ENCODE measurements around the gene KLF15. TPM values are rescaled to one million over a fixed set of nuclear protein-coding genes. Genes with fewer than 3 reads are reported as not detected.

KLF15 gene
- total and polyA plus RNA-seq, 2 of the 8 experiments (the other 6 are each of a cell fraction or from before 2014, with no cell fraction given) = 15.7 to 19.5 TPM

DNA sequence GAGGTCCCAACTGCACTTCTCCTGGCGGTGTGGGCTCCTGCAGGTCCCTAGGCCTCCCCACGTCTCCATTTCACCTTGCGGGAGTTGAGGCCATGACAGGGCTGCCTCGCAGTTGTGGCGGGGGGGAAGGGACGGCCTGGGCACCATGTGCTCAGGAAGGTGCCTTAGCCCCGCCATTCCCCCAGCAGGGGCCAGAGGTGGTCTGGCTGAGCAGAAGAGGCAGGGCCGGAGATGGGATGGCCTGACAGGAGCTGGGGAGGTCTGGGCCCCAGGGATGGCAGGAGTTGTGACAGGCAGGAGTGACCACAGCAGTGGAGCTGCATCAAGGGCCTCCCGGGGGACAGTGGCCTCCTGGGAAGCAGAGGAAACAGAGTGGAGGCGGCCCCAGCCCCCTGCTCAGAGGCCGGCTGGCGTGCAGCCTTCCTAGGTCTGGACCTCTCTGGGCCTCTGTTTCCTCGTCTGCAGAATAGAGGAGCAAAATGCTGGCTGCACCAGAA is 18.7 kb upstream of the KLF15 start (continued):
- TF ChIP-seq, protein P1, sequence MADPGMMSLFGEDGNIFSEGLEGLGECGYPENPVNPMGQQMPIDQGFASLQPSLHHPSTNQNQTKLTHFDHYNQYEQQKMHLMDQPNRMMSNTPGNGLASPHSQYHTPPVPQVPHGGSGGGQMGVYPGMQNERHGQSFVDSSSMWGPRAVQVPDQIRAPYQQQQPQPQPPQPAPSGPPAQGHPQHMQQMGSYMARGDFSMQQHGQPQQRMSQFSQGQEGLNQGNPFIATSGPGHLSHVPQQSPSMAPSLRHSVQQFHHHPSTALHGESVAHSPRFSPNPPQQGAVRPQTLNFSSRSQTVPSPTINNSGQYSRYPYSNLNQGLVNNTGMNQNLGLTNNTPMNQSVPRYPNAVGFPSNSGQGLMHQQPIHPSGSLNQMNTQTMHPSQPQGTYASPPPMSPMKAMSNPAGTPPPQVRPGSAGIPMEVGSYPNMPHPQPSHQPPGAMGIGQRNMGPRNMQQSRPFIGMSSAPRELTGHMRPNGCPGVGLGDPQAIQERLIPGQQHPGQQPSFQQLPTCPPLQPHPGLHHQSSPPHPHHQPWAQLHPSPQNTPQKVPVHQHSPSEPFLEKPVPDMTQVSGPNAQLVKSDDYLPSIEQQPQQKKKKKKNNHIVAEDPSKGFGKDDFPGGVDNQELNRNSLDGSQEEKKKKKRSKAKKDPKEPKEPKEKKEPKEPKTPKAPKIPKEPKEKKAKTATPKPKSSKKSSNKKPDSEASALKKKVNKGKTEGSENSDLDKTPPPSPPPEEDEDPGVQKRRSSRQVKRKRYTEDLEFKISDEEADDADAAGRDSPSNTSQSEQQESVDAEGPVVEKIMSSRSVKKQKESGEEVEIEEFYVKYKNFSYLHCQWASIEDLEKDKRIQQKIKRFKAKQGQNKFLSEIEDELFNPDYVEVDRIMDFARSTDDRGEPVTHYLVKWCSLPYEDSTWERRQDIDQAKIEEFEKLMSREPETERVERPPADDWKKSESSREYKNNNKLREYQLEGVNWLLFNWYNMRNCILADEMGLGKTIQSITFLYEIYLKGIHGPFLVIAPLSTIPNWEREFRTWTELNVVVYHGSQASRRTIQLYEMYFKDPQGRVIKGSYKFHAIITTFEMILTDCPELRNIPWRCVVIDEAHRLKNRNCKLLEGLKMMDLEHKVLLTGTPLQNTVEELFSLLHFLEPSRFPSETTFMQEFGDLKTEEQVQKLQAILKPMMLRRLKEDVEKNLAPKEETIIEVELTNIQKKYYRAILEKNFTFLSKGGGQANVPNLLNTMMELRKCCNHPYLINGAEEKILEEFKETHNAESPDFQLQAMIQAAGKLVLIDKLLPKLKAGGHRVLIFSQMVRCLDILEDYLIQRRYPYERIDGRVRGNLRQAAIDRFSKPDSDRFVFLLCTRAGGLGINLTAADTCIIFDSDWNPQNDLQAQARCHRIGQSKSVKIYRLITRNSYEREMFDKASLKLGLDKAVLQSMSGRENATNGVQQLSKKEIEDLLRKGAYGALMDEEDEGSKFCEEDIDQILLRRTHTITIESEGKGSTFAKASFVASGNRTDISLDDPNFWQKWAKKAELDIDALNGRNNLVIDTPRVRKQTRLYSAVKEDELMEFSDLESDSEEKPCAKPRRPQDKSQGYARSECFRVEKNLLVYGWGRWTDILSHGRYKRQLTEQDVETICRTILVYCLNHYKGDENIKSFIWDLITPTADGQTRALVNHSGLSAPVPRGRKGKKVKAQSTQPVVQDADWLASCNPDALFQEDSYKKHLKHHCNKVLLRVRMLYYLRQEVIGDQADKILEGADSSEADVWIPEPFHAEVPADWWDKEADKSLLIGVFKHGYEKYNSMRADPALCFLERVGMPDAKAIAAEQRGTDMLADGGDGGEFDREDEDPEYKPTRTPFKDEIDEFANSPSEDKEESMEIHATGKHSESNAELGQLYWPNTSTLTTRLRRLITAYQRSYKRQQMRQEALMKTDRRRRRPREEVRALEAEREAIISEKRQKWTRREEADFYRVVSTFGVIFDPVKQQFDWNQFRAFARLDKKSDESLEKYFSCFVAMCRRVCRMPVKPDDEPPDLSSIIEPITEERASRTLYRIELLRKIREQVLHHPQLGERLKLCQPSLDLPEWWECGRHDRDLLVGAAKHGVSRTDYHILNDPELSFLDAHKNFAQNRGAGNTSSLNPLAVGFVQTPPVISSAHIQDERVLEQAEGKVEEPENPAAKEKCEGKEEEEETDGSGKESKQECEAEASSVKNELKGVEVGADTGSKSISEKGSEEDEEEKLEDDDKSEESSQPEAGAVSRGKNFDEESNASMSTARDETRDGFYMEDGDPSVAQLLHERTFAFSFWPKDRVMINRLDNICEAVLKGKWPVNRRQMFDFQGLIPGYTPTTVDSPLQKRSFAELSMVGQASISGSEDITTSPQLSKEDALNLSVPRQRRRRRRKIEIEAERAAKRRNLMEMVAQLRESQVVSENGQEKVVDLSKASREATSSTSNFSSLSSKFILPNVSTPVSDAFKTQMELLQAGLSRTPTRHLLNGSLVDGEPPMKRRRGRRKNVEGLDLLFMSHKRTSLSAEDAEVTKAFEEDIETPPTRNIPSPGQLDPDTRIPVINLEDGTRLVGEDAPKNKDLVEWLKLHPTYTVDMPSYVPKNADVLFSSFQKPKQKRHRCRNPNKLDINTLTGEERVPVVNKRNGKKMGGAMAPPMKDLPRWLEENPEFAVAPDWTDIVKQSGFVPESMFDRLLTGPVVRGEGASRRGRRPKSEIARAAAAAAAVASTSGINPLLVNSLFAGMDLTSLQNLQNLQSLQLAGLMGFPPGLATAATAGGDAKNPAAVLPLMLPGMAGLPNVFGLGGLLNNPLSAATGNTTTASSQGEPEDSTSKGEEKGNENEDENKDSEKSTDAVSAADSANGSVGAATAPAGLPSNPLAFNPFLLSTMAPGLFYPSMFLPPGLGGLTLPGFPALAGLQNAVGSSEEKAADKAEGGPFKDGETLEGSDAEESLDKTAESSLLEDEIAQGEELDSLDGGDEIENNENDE (IDR thresholded peaks at IDR 0.05; ENCODE audit: insufficient replicate concordance, low read length) = no peak
- TF ChIP-seq RBBP5 (IDR thresholded peaks at IDR 0.05; ENCODE audit: borderline replicate concordance, low read depth, low read length) = no peak
- no peak for TF ChIP-seq JUND (IDR thresholded peaks at IDR 0.05; ENCODE audit: low read length)
- TF ChIP-seq, protein P2, sequence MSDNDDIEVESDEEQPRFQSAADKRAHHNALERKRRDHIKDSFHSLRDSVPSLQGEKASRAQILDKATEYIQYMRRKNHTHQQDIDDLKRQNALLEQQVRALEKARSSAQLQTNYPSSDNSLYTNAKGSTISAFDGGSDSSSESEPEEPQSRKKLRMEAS (IDR thresholded peaks at IDR 0.05) = peak; percentile 67
- no peak for TF ChIP-seq EGR1 (IDR thresholded peaks at IDR 0.05; ENCODE audit: borderline replicate concordance, low read depth, low read length)
- TF ChIP-seq POLR2A (IDR thresholded peaks at IDR 0.05; ENCODE audit: control extremely low read depth in 1 of 2, low read depth in 2 of 2, low read length in 2 of 2) = no peak
- TF ChIP-seq, protein P3, sequence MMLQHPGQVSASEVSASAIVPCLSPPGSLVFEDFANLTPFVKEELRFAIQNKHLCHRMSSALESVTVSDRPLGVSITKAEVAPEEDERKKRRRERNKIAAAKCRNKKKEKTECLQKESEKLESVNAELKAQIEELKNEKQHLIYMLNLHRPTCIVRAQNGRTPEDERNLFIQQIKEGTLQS (IDR thresholded peaks at IDR 0.05; ENCODE audit: insufficient read depth, low read depth, low read length) = no peak

Data from H1 (cell line).